GM19035 (cell line): ENCODE data around the gene JADE3.

ENCODE experiments used
- ATAC-seq: cut with Tn5 transposase; IDR thresholded peaks from one replicate; pipeline ENCODE4 v1.9.1; 2021; ENCODE audit not compliant: unreplicated experiment

Gene JADE3

DNA sequence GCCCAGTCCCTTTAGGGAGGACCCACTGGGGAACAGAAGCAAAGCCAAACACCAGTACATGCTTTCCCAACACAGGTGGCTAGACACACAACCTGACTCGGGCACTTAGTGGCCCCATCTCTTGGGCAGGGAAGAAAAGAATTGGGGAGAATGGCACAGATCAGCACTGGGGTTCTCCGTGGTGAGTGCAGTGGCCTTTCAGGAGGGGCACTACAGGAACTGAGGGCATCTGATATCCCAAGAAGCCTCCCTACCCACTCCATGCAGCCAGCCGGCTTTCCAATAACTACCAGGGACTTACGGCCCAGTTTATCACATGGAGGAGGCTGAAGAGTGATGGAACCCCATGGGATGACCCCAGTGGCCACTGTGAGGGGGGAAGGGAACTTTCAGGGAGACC, 189.0 kb downstream of the JADE3 start:
- ATAC-seq, result no peak
